Muscle layer of colon (tissue), 2 donors: Measurements from ENCODE around the gene FUT1.

Source experiments
- H3K27ac ChIP-seq: one replicate; pipeline ENCODE4 v1.7.0; 2013; ENCODE audit warnings: low read depth, mild to moderate bottlenecking, low read length, moderate library complexity
- H3K27me3 ChIP-seq, 2 donors: one replicate each; pipeline ENCODE4 v1.7.0; 2013; ENCODE audit warnings: low read length in 2 of 2, mild to moderate bottlenecking in 2 of 2; ENCODE audit not compliant: insufficient read depth in 2 of 2, control insufficient read depth in 1 of 2
- H3K36me3 ChIP-seq: one replicate; pipeline ENCODE4 v1.7.0; 2013; ENCODE audit warnings: mild to moderate bottlenecking, low read length; ENCODE audit not compliant: insufficient read depth
- H3K4me1 ChIP-seq: one replicate; pipeline ENCODE4 v1.7.0; 2013; ENCODE audit warnings: mild to moderate bottlenecking, low read length; ENCODE audit not compliant: insufficient read depth
- H3K4me3 ChIP-seq, 2 donors: one replicate each; pipeline ENCODE4 v1.7.0; 2013; ENCODE audit warnings: low read length in 2 of 2, low read depth in 1 of 2, mild to moderate bottlenecking in 1 of 2, moderate library complexity in 1 of 2
- H3K9ac ChIP-seq: one replicate; pipeline ENCODE4 v1.7.0; 2013; ENCODE audit warnings: low read length
- H3K9me3 ChIP-seq: one replicate; pipeline ENCODE4 v1.7.0; 2013; ENCODE audit warnings: mild to moderate bottlenecking, low read length
- donor health status: abdominal sarcoma.
- donor health status: Adenocarcinoma of cecum.

The FUT1 gene

GRCh38 chr19:48708471-48708870 is 44.0 kb downstream of the FUT1 start:
- Histone ChIP-seq H3K9me3 (no peaks in the 10 kb centered on the region), H3K9ac (no peak overlapping the region), H3K27me3 (no peaks in the 10 kb centered on the region), H3K4me3 (no peak overlapping the region), H3K27ac (no peak overlapping the region), H3K4me1 (peaks cover 8% of the 10 kb centered on the region), H3K36me3 (peaks cover 3% of the 10 kb centered on the region)

- Histone ChIP-seq H3K36me3 (peaks cover 5% of the 10 kb centered on the region), H3K27ac (no peak overlapping the region), H3K9ac (no peak overlapping the region), H3K4me3 (no peak overlapping the region), H3K9me3 (no peaks in the 10 kb centered on the region), H3K27me3 (no peaks in the 10 kb centered on the region), H3K4me1 (no peaks in the 10 kb centered on the region)
Measured at GRCh38 chr19:48705431-48705830, 47.0 kb downstream of the FUT1 start.

GRCh38 chr19:48703316-48703715 is 49.1 kb downstream of the FUT1 start:
- Histone ChIP-seq H3K27ac (no peak overlapping the region), H3K9ac (no peak overlapping the region), H3K4me1 (no peaks in the 10 kb centered on the region), H3K9me3 (no peaks in the 10 kb centered on the region), H3K4me3 (no peak overlapping the region), H3K36me3 (peaks cover 5% of the 10 kb centered on the region), H3K27me3 (no peaks in the 10 kb centered on the region)

GRCh38 chr19:48702701-48703100 is 49.7 kb downstream of the FUT1 start:
- Histone ChIP-seq H3K9ac (no peak overlapping the region), H3K4me3 (no peak overlapping the region), H3K27me3 (no peaks in the 10 kb centered on the region), H3K9me3 (no peaks in the 10 kb centered on the region), H3K4me1 (no peaks in the 10 kb centered on the region), H3K27ac (no peak overlapping the region), H3K36me3 (peaks cover 5% of the 10 kb centered on the region)

- no peaks in the 10 kb centered on the region for H3K4me1 ChIP-seq
- H3K27ac ChIP-seq: no peak overlapping the region
- H3K4me3 ChIP-seq: no peak overlapping the region
- no peaks in the 10 kb centered on the region for H3K9me3 ChIP-seq
- no peaks in the 10 kb centered on the region for H3K36me3 ChIP-seq
- H3K9ac ChIP-seq: no peak overlapping the region
- H3K27me3 ChIP-seq: peaks cover 0 to 9% of the 10 kb centered on the region in 2 donors
Measured at GRCh38 chr19:48698046-48698445, 54.4 kb downstream of the FUT1 start.
